Measurements from ENCODE around the gene SLC2A9.

GRCh38 chr4:9904976-9905587, 116.2 kb downstream of the SLC2A9 start:
- no peak for TF ChIP-seq CTCF (conservative IDR thresholded peaks at IDR 0.05; ENCODE audit: low read depth, low read length)
- no peak for TF ChIP-seq MAZ (IDR thresholded peaks at IDR 0.05; ENCODE audit: borderline replicate concordance, low read depth, low read length)
- TF ChIP-seq RCOR1 (IDR thresholded peaks at IDR 0.05; ENCODE audit: insufficient replicate concordance, low read length), result no peak
- no peak for TF ChIP-seq POLR2A (IDR thresholded peaks at IDR 0.05; ENCODE audit: low read depth, low read length)
- no peak for TF ChIP-seq BHLHE40 (IDR thresholded peaks at IDR 0.05; ENCODE audit: low read depth, low read length)
- no peak for TF ChIP-seq SMC3 (IDR thresholded peaks at IDR 0.05; ENCODE audit: low read depth, low read length)
- no peak for TF ChIP-seq CEBPB (IDR thresholded peaks at IDR 0.05; ENCODE audit: low read depth, low read length)
